Body of pancreas (tissue), 4 donors: Measurements from ENCODE around the gene GRIA1.

Experiments
- POLR2A ChIP-seq, 3 donors: fragments of 450-650 bp; IDR thresholded peaks; one replicate each; pipeline ENCODE4 v1.6.1; 2016; ENCODE audit warnings: antibody characterized with exemption in 3 of 3, mild to moderate bottlenecking in 2 of 3
- TF ChIP-seq, protein P1 (sequence below), 7 experiments: fragments of 450-650 bp in 4 of 7; fragments of 200-600 bp in 3 of 7; sonication (generic) in 3 of 7; IDR thresholded peaks; one replicate each; pipeline ENCODE4 v1.5.1; 2016 to 2019; ENCODE audit warnings: antibody characterized with exemption in 7 of 7

DNA sequence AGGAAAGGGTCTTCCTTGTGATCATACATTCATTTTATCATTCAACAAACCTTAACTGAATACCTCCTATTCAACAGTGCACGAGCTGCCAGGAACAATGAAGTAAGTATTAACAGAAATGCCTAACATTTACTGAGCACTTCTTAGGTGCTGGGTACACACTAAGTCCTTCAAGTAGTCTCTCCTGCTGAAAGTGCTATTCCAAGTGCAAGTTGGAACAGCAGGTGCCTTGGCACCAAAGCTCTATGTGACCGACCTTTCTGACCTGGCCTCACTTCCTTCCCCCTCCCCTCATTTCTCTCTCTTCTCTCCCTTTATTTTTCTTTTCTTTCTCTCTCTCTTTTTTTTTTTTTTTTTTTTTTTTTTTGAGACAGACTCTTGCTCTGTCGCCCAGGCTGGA is 94.5 kb downstream of the GRIA1 start:
- TF ChIP-seq, protein P1, sequence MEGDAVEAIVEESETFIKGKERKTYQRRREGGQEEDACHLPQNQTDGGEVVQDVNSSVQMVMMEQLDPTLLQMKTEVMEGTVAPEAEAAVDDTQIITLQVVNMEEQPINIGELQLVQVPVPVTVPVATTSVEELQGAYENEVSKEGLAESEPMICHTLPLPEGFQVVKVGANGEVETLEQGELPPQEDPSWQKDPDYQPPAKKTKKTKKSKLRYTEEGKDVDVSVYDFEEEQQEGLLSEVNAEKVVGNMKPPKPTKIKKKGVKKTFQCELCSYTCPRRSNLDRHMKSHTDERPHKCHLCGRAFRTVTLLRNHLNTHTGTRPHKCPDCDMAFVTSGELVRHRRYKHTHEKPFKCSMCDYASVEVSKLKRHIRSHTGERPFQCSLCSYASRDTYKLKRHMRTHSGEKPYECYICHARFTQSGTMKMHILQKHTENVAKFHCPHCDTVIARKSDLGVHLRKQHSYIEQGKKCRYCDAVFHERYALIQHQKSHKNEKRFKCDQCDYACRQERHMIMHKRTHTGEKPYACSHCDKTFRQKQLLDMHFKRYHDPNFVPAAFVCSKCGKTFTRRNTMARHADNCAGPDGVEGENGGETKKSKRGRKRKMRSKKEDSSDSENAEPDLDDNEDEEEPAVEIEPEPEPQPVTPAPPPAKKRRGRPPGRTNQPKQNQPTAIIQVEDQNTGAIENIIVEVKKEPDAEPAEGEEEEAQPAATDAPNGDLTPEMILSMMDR (IDR thresholded peaks at IDR 0.05) = no peak
- no peak for TF ChIP-seq POLR2A (IDR thresholded peaks at IDR 0.05)
